Panc1 (cell line): ENCODE results near the gene TRIM54. TPM values are rescaled to one million over a fixed set of nuclear protein-coding genes. Genes with fewer than 3 reads are reported as not detected.

ENCODE experiments used
- ATAC-seq: fragments of 200-7000 bp; cut with Tn5 transposase; 2 replicates; pipeline ENCODE4 v1.9.1; 2020; ENCODE audit warnings: mild to moderate bottlenecking, moderate library complexity
- BruUV-seq: library from RNA; stranded (reverse); fragments of 400-500 nt; replicated peaks from 2 replicates; lab custom pipeline; 2021; lab: Mats Ljungman, UMichigan
- CTCF ChIA-PET: fragments of 300-600 bp; sonication (Branson Sonifier 250); formaldehyde crosslinking; loops from one replicate; lab custom pipeline; 2022; ENCODE audit warnings: antibody characterized with exemption; lab: Charles Lee
- POLR2A ChIA-PET: fragments of 300-600 bp; sonication (Branson Sonifier 250); formaldehyde crosslinking; loops from one replicate; lab custom pipeline; 2022; ENCODE audit warnings: antibody characterized with exemption; lab: Charles Lee
- DNase-seq: peaks from one replicate; pipeline ENCODE4 v3.0.0-alpha.2; 2010; ENCODE audit warnings: low read depth, low spot score
- H3K27ac ChIP-seq: 2 replicates; pipeline ENCODE4 v1.5.1; 2011; ENCODE audit warnings: mild to moderate bottlenecking, low read length, inconsistent platforms
- H3K27me3 ChIP-seq: fragments of 200-500 bp; sonication (Bioruptor generic); 2 replicates; pipeline ENCODE4 v1.6.0; 2014; ENCODE audit warnings: low read length, inconsistent platforms; ENCODE audit not compliant: control insufficient read depth, insufficient read depth
- H3K36me3 ChIP-seq: fragments of 200-500 bp; sonication (Bioruptor generic); 2 replicates; pipeline ENCODE4 v1.5.1; 2014; ENCODE audit warnings: inconsistent platforms, mild to moderate bottlenecking, low read length, moderate library complexity; ENCODE audit not compliant: control insufficient read depth, insufficient read depth
- H3K4me1 ChIP-seq: 2 replicates; pipeline ENCODE4 v1.5.1; 2011; ENCODE audit warnings: inconsistent platforms, mild to moderate bottlenecking, low read length, moderate library complexity; ENCODE audit not compliant: control insufficient read depth, insufficient read depth
- H3K4me3 ChIP-seq, 2 experiments: 2 replicates each; pipeline ENCODE4 v1.5.1; 2011 to 2012; ENCODE audit warnings: low read depth in 2 of 2, low read length in 2 of 2, mild to moderate bottlenecking in 2 of 2, inconsistent platforms in 1 of 2, moderate library complexity in 1 of 2
- H3K9me3 ChIP-seq: fragments of 200-500 bp; sonication (Bioruptor generic); 2 replicates; pipeline ENCODE4 v1.5.1; 2014; ENCODE audit warnings: low read depth, mild to moderate bottlenecking, inconsistent platforms, low read length, moderate library complexity; ENCODE audit not compliant: control insufficient read depth, insufficient read depth
- CTCF ChIP-seq: fragments of 450-650 bp; IDR thresholded peaks from 2 replicates; pipeline ENCODE4 v1.5.1; 2017; ENCODE audit warnings: mild to moderate bottlenecking
- POLR2AphosphoS5 ChIP-seq: IDR thresholded peaks from 2 replicates; pipeline ENCODE4 v1.6.1; 2012; ENCODE audit warnings: mild to moderate bottlenecking, low read depth, low read length, moderate library complexity
- SIN3A ChIP-seq: IDR thresholded peaks from 2 replicates; pipeline ENCODE4 v1.6.1; 2012; ENCODE audit warnings: low read depth, mild to moderate bottlenecking, low read length, moderate library complexity, borderline replicate concordance; ENCODE audit not compliant: insufficient read depth
- TCF7L2 ChIP-seq: IDR thresholded peaks from 2 replicates; pipeline ENCODE4 v1.6.1; 2011; ENCODE audit warnings: mild to moderate bottlenecking, low read depth, low read length, inconsistent platforms
- in situ Hi-C: cut with HindIII; loops from 2 replicates; pipeline ENCODE4 v1.10.0; 2016; ENCODE audit warnings: low sequenced_read_pairs, low pct_unique_long_range_greater_than_20kb
- intact Hi-C: fragments of 100-400 bp; cut with micrococcal nuclease; formaldehyde crosslinking; loops from one replicate; pipeline ENCODE4 v1.10.0; 2022; ENCODE audit not compliant: unreplicated experiment
- total RNA-seq: library from RNA; stranded (reverse); gene quantifications from one replicate; pipeline ENCODE4 v1.2.1, GENCODE V29; 2021; ENCODE audit not compliant: unreplicated experiment
- TF ChIP-seq, protein P1 (sequence below), 2 experiments: IDR thresholded peaks; 2 replicates each; pipeline ENCODE4 v1.6.1; 2011 to 2012; ENCODE audit warnings: low read depth in 2 of 2, control low read depth in 1 of 2, low read length in 1 of 2, mild to moderate bottlenecking in 1 of 2, moderate library complexity in 1 of 2; ENCODE audit not compliant: insufficient read depth in 1 of 2

Gene TRIM54
- total RNA-seq, 1 experiment from 2014 or later, result 0.21 TPM

DNA sequence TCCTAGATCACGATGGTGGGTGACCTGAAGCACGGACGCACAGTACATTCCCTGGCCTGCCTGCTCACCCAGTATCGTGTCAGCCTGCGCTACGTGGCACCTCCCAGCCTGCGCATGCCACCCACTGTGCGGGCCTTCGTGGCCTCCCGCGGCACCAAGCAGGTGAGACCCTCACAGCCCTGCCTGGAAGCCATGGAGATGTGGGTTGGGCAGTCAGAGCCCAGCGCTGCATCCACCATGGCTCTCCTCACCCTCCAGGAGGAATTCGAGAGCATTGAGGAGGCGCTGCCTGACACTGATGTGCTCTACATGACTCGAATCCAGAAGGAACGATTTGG, 39.6 kb upstream of the TRIM54 start:
- no TSS peak for BruUV-seq
- peaks cover 12% of the 10 kb centered on the region for H3K36me3 ChIP-seq
- in situ Hi-C loops, result no loop called here

DNA sequence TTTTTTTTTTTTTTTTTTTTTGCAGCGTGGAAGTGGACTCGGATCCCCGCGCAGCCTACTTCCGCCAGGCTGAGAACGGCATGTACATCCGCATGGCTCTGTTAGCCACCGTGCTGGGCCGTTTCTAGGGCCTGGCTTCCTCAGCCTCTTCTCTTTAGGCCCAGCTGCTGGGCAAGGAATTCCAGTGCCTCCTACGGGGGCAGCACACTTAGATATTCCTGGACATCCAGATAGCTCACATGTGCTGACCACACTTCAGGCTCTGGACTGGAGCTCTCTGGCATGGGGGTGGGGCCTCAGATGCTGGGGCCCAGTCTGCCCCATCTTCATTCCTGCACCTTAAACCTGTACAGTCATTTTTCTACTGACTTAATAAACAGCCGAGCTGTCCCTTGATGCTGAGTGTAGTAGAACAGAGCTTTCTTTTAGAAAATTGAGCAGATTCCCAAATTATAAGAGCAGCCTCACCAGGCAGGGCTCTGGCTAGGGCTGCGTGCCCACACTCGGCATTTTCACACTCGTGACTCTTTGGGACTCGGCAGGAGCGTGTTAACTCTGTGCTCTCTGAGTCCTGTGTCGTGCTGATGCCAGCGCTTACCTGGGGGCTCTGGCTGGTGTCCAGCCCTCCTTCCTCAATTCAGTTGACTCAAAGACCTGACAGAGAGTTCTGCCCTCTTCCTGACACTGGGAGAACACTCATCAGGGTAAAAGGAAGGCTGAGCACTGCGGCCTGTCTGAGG, 38.7 kb upstream of the TRIM54 start:
- CTCF ChIA-PET, result interaction anchor here (0.8 kb wide), 1 partner anchor 36 kb away, joined by 3 read pairs; no protein-coding TSS in a partner anchor
- BruUV-seq, result TSS peak; percentile 53
- in situ Hi-C loops, result no loop called here
- no peak for DNase-seq
- Histone ChIP-seq H3K4me1 (no peaks in the 10 kb centered on the region), H3K9me3 (no peaks in the 10 kb centered on the region), H3K27ac (no peak overlapping the region), H3K36me3 (peaks cover 9% of the 10 kb centered on the region), H3K4me3 (no peak overlapping the region), H3K27me3 (no peaks in the 10 kb centered on the region)
- no peak for ATAC-seq
- POLR2A ChIA-PET, result no interaction called here
- intact Hi-C loops, result no loop called here
- TF ChIP-seq SIN3A, result no peak
- TF ChIP-seq, protein P1, sequence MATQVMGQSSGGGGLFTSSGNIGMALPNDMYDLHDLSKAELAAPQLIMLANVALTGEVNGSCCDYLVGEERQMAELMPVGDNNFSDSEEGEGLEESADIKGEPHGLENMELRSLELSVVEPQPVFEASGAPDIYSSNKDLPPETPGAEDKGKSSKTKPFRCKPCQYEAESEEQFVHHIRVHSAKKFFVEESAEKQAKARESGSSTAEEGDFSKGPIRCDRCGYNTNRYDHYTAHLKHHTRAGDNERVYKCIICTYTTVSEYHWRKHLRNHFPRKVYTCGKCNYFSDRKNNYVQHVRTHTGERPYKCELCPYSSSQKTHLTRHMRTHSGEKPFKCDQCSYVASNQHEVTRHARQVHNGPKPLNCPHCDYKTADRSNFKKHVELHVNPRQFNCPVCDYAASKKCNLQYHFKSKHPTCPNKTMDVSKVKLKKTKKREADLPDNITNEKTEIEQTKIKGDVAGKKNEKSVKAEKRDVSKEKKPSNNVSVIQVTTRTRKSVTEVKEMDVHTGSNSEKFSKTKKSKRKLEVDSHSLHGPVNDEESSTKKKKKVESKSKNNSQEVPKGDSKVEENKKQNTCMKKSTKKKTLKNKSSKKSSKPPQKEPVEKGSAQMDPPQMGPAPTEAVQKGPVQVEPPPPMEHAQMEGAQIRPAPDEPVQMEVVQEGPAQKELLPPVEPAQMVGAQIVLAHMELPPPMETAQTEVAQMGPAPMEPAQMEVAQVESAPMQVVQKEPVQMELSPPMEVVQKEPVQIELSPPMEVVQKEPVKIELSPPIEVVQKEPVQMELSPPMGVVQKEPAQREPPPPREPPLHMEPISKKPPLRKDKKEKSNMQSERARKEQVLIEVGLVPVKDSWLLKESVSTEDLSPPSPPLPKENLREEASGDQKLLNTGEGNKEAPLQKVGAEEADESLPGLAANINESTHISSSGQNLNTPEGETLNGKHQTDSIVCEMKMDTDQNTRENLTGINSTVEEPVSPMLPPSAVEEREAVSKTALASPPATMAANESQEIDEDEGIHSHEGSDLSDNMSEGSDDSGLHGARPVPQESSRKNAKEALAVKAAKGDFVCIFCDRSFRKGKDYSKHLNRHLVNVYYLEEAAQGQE (IDR thresholded peaks at IDR 0.05; ENCODE audit: insufficient read depth in 1 of 2, low read depth in 2 of 2, low read length in 1 of 2), result no peak
- no peak for TF ChIP-seq TCF7L2
- TF ChIP-seq POLR2AphosphoS5, result no peak
- TF ChIP-seq CTCF, result no peak

More for the DNA sequence above, 39.6 kb upstream of the TRIM54 start:
- DNase-seq (no peak), ATAC-seq (no peak)
- TF ChIP-seq CTCF, result no peak
- no peak for TF ChIP-seq POLR2AphosphoS5
- TF ChIP-seq TCF7L2, result no peak
- TF ChIP-seq SIN3A, result no peak
- TF ChIP-seq, protein P1 (IDR thresholded peaks at IDR 0.05; ENCODE audit: insufficient read depth in 1 of 2, low read depth in 2 of 2, low read length in 1 of 2), result no peak
- Histone ChIP-seq H3K27me3 (no peaks in the 10 kb centered on the region), H3K9me3 (no peaks in the 10 kb centered on the region), H3K4me1 (no peaks in the 10 kb centered on the region), H3K27ac (no peak overlapping the region), H3K4me3 (no peak overlapping the region)
- POLR2A ChIA-PET, result no interaction called here
- intact Hi-C loops, result no loop called here
- CTCF ChIA-PET, result no interaction called here
